ENCODE results near the gene SP140.

SP140 gene

DNA sequence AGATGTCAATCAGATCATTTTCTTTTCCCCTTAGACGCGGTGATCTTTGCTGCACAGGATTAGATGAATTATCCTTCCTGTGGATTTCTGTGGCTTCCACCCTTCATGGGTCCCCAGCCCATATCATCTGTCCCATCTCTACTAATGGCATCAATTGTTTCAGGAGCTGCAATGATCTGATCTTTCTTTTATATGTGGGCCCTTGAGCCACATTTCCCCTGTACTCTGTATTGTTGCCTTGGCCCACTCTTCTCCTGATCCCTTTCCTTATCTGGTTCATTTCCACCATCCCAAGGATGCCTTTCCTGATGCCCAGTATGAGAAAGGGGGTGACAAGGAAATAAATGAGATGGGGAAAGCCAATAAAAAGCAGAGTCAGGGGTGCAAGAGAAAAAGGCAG, 24.7 kb downstream of the SP140 start:
- Histone ChIP-seq H3K4me3 (ENCODE audit: low read depth, low read length) (no peak overlapping the region), H3K4me1 (ENCODE audit: control insufficient read depth, insufficient read depth, low read length) (no peaks in the 10 kb centered on the region), H3K9me3 (ENCODE audit: control insufficient read depth, insufficient read depth, low read depth, low read length) (no peaks in the 10 kb centered on the region), H3K27ac (ENCODE audit: extremely low read depth, low read depth, low read length) (no peak overlapping the region), H3K36me3 (ENCODE audit: control insufficient read depth in 2 of 2, insufficient read depth in 1 of 2, low read length in 2 of 2) (no peaks in the 10 kb centered on the region)
- TF ChIP-seq, protein P1, sequence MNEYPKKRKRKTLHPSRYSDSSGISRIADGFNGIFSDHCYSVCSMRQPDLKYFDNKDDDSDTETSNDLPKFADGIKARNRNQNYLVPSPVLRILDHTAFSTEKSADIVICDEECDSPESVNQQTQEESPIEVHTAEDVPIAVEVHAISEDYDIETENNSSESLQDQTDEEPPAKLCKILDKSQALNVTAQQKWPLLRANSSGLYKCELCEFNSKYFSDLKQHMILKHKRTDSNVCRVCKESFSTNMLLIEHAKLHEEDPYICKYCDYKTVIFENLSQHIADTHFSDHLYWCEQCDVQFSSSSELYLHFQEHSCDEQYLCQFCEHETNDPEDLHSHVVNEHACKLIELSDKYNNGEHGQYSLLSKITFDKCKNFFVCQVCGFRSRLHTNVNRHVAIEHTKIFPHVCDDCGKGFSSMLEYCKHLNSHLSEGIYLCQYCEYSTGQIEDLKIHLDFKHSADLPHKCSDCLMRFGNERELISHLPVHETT (tag by site-specific recombination; IDR thresholded peaks at IDR 0.05) = no peak
- TF ChIP-seq, protein P2, sequence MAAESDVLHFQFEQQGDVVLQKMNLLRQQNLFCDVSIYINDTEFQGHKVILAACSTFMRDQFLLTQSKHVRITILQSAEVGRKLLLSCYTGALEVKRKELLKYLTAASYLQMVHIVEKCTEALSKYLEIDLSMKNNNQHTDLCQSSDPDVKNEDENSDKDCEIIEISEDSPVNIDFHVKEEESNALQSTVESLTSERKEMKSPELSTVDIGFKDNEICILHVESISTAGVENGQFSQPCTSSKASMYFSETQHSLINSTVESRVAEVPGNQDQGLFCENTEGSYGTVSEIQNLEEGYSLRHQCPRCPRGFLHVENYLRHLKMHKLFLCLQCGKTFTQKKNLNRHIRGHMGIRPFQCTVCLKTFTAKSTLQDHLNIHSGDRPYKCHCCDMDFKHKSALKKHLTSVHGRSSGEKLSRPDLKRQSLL (tag by site-specific recombination; IDR thresholded peaks at IDR 0.05) = no peak
- TF ChIP-seq ZNF211 (tag by site-specific recombination; IDR thresholded peaks at IDR 0.05; ENCODE audit: low read depth) = no peak
- no peak for TF ChIP-seq ZNF132 (tag by site-specific recombination; IDR thresholded peaks at IDR 0.05; ENCODE audit: borderline replicate concordance)
- TF ChIP-seq SP7 (tag by site-specific recombination; IDR thresholded peaks at IDR 0.05) = no peak
- CTCF ChIA-PET = no interaction called here
- POLR2A ChIA-PET = no interaction called here

DNA sequence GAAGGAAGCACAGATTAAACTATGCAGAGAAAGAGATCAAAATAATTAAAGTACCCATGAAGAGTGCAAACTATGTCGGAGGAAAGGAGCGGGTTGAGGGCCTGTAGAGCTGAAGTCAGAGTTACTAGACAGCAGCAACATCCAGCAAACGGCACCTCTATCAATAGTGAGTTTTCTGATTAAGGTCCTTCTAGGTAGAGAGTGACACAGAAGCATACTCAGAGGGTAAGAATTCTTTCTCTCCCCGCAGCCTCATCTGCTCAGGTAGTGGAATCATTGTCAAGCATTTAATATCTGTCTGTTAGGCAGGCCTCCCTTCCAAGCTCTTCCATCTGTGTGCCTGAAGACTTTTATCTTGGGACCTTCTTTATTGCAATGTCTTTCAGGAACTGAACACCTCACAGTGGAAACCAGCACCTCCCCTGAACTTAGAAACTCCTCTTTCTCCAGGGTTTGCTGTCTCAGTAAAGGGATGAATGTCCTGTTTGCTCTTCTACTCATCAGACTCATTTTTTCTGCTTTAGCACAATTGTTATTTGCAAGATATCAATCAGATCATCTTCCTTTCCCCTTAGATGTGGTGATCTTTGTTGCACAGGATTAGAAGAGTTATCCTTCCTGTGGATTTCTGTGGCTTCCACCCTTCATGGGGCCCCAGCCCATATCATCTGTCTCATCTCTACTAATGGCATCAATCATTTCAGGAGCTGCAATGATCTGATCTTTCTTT, 28.8 kb downstream of the SP140 start:
- CTCF ChIA-PET = no interaction called here
- Histone ChIP-seq H3K4me1 (ENCODE audit: control insufficient read depth, insufficient read depth, low read length) (no peaks in the 10 kb centered on the region), H3K36me3 (ENCODE audit: control insufficient read depth in 2 of 2, insufficient read depth in 1 of 2, low read length in 2 of 2) (no peaks in the 10 kb centered on the region), H3K4me3 (ENCODE audit: low read depth, low read length) (no peak overlapping the region), H3K9me3 (ENCODE audit: control insufficient read depth, insufficient read depth, low read depth, low read length) (no peaks in the 10 kb centered on the region), H3K27ac (ENCODE audit: extremely low read depth, low read depth, low read length) (no peak overlapping the region)
- TF ChIP-seq, protein P1 (tag by site-specific recombination; IDR thresholded peaks at IDR 0.05) = no peak
- no peak for TF ChIP-seq ZNF670 (tag by site-specific recombination; IDR thresholded peaks at IDR 0.05; ENCODE audit: low read depth)
- TF ChIP-seq ZNF311 (tag by site-specific recombination; IDR thresholded peaks at IDR 0.05; ENCODE audit: borderline replicate concordance) = no peak
- TF ChIP-seq EGR2 (tag by site-specific recombination; IDR thresholded peaks at IDR 0.05; ENCODE audit: low read depth) = no peak
- no peak for TF ChIP-seq ZNF132 (tag by site-specific recombination; IDR thresholded peaks at IDR 0.05; ENCODE audit: borderline replicate concordance)
- TF ChIP-seq ZNF777 (tag by site-specific recombination; IDR thresholded peaks at IDR 0.05; ENCODE audit: borderline replicate concordance) = no peak
- no peak for TF ChIP-seq KLF8 (tag by site-specific recombination; IDR thresholded peaks at IDR 0.05)
- TF ChIP-seq ZNF354C (tag by site-specific recombination; IDR thresholded peaks at IDR 0.05; ENCODE audit: borderline replicate concordance, low read depth) = no peak
- TF ChIP-seq, protein P3, sequence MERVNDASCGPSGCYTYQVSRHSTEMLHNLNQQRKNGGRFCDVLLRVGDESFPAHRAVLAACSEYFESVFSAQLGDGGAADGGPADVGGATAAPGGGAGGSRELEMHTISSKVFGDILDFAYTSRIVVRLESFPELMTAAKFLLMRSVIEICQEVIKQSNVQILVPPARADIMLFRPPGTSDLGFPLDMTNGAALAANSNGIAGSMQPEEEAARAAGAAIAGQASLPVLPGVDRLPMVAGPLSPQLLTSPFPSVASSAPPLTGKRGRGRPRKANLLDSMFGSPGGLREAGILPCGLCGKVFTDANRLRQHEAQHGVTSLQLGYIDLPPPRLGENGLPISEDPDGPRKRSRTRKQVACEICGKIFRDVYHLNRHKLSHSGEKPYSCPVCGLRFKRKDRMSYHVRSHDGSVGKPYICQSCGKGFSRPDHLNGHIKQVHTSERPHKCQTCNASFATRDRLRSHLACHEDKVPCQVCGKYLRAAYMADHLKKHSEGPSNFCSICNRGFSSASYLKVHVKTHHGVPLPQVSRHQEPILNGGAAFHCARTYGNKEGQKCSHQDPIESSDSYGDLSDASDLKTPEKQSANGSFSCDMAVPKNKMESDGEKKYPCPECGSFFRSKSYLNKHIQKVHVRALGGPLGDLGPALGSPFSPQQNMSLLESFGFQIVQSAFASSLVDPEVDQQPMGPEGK (tag by site-specific recombination; IDR thresholded peaks at IDR 0.05) = no peak
- no peak for TF ChIP-seq ZNF658 (tag by site-specific recombination; IDR thresholded peaks at IDR 0.05)
- TF ChIP-seq YY1 (tag by site-specific recombination; IDR thresholded peaks at IDR 0.05) = no peak
- TF ChIP-seq ZNF664 (tag by site-specific recombination; IDR thresholded peaks at IDR 0.05) = no peak
- TF ChIP-seq SCRT2 (tag by site-specific recombination; IDR thresholded peaks at IDR 0.05) = no peak
- TF ChIP-seq, protein P4, sequence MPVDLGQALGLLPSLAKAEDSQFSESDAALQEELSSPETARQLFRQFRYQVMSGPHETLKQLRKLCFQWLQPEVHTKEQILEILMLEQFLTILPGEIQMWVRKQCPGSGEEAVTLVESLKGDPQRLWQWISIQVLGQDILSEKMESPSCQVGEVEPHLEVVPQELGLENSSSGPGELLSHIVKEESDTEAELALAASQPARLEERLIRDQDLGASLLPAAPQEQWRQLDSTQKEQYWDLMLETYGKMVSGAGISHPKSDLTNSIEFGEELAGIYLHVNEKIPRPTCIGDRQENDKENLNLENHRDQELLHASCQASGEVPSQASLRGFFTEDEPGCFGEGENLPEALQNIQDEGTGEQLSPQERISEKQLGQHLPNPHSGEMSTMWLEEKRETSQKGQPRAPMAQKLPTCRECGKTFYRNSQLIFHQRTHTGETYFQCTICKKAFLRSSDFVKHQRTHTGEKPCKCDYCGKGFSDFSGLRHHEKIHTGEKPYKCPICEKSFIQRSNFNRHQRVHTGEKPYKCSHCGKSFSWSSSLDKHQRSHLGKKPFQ (tag by site-specific recombination; IDR thresholded peaks at IDR 0.05) = no peak
- no peak for TF ChIP-seq OVOL3 (tag by site-specific recombination; IDR thresholded peaks at IDR 0.05)
- POLR2A ChIA-PET = no interaction called here
